GM19463 (cell line): ENCODE data around the gene TBCD.

Experiments used
- ATAC-seq: cut with Tn5 transposase; IDR thresholded peaks from one replicate; pipeline ENCODE4 v1.9.1; 2021; ENCODE audit warnings: mild to moderate bottlenecking, moderate library complexity; ENCODE audit not compliant: unreplicated experiment

TBCD gene

GRCh38 chr17:82789051-82789592 is 37.3 kb downstream of the TBCD start:
- no peak for ATAC-seq

GRCh38 chr17:82789806-82790205 is 37.9 kb downstream of the TBCD start:
- ATAC-seq = no peak

- ATAC-seq = no peak
These were observed 38.5 kb downstream of the TBCD start for GRCh38 chr17:82790391-82790790.

GRCh38 chr17:82791532-82791931 is 39.7 kb downstream of the TBCD start:
- no peak for ATAC-seq

- no peak for ATAC-seq
These were observed 42.2 kb downstream of the TBCD start for GRCh38 chr17:82793974-82794630.

GRCh38 chr17:82794781-82795482 is 43.1 kb downstream of the TBCD start:
- ATAC-seq = no peak

GRCh38 chr17:82795615-82796014 is 43.8 kb downstream of the TBCD start:
- ATAC-seq = no peak

GRCh38 chr17:82797061-82797460 is 45.2 kb downstream of the TBCD start:
- no peak for ATAC-seq

GRCh38 chr17:82798752-82799151 is 46.9 kb downstream of the TBCD start:
- ATAC-seq = no peak

- no peak for ATAC-seq
These were observed 47.7 kb downstream of the TBCD start for GRCh38 chr17:82799591-82799990.

GRCh38 chr17:82800885-82801284 is 49.0 kb downstream of the TBCD start:
- no peak for ATAC-seq

GRCh38 chr17:82801377-82801970 is 49.6 kb downstream of the TBCD start:
- ATAC-seq = no peak

GRCh38 chr17:82802075-82802780 is 50.4 kb downstream of the TBCD start:
- no peak for ATAC-seq

GRCh38 chr17:82803185-82803584 is 51.3 kb downstream of the TBCD start:
- ATAC-seq = no peak

- no peak for ATAC-seq
These were observed 51.7 kb downstream of the TBCD start for GRCh38 chr17:82803606-82804005.

- no peak for ATAC-seq
These were observed 52.8 kb downstream of the TBCD start for GRCh38 chr17:82804442-82805191.

GRCh38 chr17:82805254-82805653 is 53.4 kb downstream of the TBCD start:
- ATAC-seq = no peak

- no peak for ATAC-seq
These were observed 54.0 kb downstream of the TBCD start for GRCh38 chr17:82805823-82806222.

- ATAC-seq = no peak
These were observed 54.8 kb downstream of the TBCD start for GRCh38 chr17:82806645-82807044.

- ATAC-seq = no peak
These were observed 55.2 kb downstream of the TBCD start for GRCh38 chr17:82807101-82807500.

- ATAC-seq = no peak
These were observed 55.7 kb downstream of the TBCD start for GRCh38 chr17:82807562-82807961.
